NCI-H2029 treated with DMSO at 0.1 percent for 48 hours (cell line): ENCODE measurements around the gene MED16.
A peak's percentile ranks its signal among the peaks of the same experiment; 100 is the strongest.
"Not testable (repeated sequence)": the region's sequence is repeated elsewhere in the genome, so short reads cannot be mapped to it uniquely, and the experiment has no call there.

Experiments used
- DNase-seq: peaks from one replicate; lab custom pipeline; 2025; lab: John Stamatoyannopoulos, UW

The MED16 gene

DNA sequence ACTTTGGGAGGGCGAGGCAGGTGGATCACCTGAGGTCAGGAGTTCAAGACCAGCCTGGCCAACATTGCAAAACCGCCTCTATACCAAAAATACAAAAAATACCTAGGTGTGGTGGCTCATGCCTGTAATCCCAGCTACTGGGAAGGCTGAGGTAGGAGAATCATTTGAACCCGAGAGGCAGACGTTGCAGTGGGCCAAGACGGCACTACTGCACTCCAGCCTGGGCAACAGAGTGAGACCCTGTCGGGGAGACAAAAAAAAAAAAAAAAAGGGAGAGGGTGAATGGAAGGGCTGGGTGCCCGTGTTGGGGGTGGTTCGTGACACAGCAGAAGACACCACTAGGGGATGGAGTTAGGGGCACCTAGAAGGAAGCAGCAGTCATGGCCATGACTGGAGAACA lies 22.7 kb downstream of the MED16 start:
- DNase-seq: no peak

DNA sequence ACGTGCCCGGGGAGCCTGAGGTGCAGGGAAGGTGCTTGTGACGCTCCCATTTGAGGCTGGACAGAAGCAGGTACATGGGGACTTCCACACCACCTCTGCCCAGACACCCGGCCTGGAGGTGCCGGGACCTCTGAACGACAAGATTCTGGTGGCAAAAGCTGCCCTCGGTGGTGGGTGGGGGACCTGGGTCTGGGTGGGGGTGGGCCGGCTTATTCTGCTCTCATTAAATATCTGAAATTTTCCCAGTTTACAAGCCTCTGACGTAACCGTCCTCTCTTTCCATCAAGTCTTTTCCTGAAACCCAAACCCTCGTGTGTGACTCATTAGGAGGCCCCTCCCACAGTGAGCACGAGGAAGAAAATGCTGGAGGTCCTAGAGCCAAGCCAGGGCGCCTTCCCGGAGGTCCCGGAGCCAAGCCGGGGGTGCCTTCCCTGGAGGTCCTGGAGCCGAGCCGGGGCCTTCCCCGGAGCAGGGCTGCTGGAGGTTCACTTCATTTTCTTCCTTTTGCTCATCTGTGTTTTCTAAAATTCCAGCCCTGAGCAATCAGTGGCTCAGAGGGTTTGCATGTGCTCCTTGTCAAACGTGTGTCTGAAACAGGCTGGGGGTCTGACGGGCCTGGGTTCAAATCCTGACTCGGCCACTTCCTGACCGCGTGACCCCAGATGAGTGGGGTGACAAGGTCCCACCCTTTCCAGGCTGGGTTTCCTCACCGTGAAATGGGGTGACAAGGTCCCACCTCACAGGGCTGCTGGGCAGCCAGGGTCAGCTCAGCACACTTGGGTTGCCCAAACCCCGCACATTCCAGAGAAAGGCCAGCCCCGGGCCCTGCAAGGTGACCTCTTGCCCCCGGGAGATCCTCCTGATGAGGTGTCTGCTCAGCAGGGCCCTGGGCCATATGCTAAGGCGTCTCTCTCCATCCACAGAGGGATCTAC lies 23.5 kb downstream of the MED16 start:
- no peak for DNase-seq

DNA sequence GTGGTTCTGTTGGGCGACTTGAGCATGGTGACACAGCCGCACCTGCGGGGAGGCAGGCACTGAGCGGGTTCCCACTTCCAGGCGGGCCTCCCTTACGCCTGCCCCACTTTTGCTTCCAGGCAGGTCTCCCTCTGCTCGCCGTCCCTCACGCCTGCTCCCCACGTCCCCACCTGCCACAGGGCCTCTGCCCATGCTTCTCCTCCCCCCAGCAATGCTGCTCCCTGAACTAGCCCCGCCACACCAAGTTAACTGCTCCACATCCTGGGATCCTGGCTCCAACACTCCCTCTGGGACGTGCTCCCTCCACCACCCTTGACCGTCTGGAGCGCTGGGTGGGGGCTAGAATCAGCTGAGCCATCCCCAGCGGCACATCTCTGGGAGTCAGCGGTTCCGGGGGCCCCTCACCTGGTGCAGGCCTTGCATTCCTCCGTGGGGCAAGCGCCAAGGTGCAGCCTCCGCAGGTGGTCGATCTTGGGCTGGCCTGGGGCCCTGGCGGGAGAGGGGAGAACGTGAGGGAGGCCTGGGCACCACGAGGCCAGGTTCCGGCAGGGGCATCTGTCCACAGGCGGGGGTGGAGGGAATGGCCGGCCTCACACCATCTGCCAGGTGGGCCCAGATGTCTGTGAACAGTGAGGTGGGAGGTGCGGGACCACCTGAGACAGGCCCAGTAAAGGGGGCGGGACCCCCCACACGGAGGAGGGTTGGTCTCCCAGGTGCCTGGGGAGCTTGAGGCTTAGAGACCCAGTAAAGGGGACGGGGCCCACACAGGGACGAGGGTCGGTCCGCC lies 24.3 kb downstream of the MED16 start:
- DNase-seq: no peak

DNA sequence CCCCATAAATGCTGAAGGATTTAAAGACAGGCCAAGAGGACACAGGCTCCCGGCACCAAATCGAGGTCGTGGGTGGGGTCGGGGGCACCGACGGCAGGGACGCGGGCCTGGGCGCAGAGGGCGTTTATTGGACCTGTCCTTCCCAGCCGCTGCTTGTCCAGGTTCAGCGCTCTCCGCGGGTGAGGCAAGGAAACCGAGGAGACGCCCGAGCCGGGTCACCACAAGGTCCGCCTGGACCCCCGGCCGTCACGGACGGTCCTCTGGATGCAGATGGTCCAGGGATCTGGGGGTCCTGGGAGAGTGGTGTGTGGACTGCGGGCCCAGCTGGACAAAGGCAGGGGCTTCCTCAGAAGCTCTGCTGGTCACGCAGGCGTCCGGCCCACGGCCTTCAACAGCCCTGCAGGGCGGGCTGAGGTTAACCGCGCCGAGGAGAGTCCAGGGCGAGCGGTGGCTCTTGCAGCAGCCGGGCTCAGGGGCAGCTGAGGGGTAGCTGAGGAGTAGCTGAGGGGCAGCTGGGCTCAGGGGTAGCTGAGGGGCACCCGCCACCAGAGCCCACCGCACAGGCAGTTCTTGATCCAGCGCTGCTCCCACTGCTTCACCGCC lies 25.0 kb downstream of the MED16 start:
- DNase-seq: no peak

DNA sequence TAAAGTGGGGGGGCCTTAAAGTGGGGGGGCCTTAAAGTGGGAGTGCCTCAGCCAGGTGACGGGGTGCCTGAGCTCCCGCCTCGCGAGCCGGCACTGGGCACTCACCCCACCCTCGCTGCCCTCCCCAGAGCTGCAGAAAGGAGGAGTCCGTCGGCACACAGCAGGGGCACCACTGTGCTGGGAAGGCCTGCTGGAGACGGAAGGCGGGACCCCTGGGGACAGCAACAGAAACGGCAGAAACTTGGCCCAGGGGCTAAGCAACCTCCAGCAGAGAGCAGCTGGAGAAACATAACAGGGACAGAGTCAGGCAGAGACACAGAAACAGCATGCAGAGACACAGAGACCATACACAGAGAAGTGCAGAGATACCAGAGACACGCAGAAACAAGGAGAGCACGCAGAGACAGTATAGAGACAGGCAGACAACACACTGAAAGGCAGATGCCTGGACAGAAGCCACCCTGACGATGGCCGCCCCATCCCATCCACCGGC lies 25.6 kb downstream of the MED16 start:
- no peak for DNase-seq

DNA sequence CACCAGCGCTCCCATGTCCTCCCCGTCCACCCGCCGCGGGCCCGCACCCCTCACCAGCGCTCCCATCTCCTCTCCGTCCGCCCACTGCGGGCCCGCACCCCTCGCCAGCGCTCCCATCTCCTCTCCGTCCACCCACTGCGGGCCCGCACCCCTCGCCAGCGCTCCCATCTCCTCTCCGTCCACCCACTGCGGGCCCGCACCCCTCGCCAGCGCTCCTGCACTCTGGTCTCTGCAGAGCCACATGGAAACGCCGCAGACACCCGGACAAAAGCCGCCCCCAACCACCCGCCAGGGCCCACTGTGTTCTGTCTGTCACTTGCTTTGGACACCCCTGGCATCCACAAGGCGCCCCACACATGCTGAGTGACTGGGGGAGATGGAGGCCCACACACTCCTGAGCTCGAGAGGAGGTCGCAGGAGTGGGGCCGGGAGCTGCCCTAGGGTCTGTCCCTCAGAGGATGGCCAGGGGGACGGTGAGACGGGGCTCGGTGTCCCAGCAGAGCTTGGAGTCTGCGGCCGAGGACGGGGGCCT lies 26.2 kb downstream of the MED16 start:
- no peak for DNase-seq

DNA sequence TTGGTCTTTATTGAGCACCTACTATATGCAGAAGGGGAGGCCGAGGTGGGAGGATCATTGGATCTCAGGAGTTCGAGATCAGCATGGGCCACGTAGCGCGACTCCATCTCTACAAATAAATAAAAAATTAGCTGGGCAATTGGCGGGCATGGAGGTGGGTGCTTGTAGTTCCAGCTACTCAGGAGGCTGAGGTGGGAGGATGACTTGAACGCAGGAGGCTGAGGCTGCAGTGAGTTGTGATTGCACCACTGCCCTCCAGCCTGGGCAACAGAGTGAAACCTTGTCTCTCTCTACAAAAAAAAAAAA lies 29.7 kb downstream of the MED16 start:
- DNase-seq: no peak

DNA sequence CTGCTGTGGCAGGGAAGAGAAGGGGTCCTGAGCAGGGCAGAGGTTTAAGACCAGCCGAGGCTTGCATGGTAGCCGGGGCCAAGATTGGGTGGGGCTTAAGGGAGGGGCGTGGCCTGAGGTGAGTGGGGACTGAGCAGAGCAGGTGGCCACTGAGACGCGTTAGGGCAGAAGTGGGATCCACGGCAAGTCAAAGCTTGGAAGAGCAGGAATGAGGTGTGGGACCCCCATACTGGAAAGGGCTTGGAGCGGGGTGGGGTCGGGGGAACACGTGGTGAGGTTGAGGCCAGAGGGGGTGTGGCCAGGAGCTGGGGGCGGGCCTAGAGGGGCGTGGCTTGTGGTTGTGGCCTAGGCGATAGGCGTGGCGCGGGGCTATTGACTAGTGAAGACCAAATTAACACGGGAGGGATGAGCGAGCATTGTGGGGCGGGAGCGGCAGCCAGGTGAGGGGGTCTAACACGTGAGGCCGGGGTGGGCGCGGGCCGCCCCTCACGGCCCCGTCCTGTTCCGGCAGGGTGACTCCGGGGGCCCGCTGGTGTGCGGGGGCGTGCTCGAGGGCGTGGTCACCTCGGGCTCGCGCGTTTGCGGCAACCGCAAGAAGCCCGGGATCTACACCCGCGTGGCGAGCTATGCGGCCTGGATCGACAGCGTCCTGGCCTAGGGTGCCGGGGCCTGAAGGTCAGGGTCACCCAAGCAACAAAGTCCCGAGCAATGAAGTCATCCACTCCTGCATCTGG lies 30.2 kb downstream of the MED16 start:
- DNase-seq: peak; percentile 76

DNA sequence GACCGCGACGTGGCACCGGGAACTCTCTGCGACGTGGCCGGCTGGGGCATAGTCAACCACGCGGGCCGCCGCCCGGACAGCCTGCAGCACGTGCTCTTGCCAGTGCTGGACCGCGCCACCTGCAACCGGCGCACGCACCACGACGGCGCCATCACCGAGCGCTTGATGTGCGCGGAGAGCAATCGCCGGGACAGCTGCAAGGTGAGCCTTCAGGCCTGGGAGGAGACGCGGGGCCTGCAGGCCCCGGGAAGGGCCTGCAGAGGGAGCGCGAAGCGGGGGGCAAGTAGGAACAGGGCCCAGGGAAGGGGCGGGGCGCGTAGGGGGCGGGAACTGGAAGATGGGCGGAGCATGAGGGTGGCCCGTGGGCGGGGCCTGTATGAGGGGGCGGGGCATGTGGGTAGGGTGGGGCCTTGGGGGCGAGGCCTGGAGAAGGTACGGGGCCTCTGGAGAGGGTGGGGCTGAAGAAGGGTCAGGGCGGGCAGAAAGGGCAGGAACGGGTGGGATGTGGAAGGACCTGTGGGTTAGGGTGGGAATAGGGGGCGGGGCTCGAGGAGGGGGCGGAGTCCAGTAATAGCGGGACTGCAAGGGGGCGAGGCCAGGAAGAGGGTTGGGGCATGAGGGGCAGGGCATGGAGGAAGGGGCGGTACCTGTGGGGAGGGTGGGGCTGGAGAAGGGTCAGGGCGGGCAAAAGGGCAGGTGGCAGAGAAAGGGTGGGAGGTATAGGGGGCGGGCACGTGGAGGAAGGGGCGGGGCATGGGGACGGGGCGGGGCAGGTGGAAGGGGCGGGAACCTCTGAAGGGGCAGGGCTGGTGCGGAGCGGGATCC lies 31.0 kb downstream of the MED16 start:
- peak; percentile 83 for DNase-seq

DNA sequence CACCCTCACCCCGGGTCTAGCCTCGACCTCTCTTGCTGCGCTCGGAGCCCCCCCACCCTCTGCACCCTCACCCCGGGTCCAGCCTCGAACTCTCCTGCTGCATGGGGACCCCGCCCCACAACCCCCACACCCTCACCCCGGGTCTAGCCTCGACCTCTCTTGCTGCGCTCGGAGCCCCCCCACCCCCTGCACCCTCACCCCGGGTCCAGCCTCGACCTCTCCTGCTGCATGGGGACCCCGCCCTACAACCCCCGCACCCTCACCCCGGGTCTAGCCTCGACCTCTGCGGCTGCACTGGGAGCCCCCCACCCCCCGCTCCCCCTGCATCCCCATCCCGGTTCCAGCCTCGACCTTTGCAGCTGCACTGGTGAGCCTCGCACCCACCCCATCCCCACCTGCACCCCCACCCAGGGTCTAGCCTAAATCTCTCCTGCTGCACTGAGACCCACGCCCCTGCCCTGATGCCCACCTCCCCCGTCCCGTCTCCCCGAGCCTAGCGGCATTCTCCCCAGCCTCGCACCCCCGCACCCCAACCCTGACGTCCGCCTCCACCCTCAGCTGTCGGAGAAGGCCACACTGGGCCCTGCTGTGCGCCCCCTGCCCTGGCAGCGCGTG lies 31.7 kb downstream of the MED16 start:
- DNase-seq: no peak

DNA sequence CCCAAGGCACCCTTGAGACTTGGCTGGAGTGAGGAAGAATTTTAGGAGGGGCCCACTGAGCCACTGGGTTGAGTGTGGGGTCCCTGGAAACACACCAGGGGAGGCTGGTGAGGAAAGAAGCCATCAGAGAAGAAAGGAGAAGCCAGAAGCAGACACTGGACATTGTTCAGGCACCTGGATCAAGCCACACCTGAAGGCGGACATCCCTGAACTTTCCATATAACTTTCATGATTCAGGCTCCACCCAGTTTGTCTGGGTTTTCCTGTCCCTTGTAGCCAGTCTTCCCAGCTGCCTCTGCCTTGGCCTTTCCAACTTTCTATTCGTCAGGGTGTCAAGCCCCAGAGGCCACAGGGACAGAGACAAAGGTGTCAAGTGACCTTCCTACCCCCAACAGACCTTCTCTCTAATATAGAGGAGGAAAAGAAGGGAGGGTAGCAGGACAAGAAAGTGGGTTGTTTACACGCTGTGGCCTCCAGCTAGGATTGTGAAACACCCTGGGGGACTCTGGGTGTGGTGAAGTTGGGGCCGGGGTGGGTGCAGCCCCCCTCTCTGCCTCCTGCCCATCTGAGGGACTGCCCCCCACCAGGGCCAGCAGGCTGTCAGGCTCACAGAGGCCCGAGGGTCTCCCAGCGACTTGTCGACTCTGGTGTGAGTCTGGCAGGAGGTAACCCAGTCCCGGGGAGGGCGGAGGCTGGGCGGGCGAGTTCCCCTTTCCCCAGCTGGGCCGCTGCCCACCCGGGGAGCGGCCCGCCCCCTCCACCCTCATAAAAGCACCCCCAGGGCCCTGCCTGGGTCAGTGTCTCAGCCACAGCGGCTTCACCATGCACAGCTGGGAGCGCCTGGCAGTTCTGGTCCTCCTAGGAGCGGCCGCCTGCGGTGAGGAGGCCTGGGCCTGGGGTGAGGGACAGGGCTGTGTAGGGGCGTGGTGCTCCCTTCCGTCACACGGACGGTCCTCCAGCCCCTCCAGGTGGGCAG lies 33.8 kb downstream of the MED16 start, which contains the start of gene CFD:
TSS of gene CFD (plus strand) at position 797 of the 976 bp plus-strand sequence. CDS start at position 823, 26 bp downstream.
- no peak for DNase-seq

DNA sequence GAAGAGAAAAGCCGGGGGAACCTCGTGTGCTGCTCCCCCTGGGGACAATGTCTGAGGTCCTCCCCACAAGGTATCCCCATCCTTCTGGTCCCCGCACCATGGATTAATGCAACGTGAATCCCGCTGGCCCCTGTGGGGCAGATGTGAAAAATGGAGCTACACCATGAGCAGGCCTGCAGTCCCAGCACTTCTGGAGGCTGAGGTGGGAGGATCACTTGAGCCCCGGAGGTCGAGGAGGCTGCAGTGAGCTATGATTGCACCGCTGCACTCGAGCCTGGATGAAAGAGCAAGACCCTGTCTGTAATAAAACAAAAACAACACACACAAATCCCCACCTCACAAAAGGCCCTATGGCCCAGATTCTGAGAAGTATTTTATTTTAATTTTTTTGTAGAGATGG lies 34.7 kb downstream of the MED16 start:
- DNase-seq: no peak

DNA sequence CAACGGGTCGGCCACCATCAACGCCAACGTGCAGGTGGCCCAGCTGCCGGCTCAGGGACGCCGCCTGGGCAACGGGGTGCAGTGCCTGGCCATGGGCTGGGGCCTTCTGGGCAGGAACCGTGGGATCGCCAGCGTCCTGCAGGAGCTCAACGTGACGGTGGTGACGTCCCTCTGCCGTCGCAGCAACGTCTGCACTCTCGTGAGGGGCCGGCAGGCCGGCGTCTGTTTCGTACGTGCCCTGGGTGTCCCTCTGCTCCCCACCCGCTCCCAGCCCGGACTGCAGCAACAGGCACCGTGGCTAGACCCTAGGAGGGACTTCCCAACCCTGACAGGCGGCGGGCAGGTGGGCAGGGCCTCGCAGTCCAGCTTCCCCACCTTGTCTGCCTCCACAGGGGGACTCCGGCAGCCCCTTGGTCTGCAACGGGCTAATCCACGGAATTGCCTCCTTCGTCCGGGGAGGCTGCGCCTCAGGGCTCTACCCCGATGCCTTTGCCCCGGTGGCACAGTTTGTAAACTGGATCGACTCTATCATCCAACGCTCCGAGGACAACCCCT lies 37.3 kb downstream of the MED16 start:
- DNase-seq: no peak

DNA sequence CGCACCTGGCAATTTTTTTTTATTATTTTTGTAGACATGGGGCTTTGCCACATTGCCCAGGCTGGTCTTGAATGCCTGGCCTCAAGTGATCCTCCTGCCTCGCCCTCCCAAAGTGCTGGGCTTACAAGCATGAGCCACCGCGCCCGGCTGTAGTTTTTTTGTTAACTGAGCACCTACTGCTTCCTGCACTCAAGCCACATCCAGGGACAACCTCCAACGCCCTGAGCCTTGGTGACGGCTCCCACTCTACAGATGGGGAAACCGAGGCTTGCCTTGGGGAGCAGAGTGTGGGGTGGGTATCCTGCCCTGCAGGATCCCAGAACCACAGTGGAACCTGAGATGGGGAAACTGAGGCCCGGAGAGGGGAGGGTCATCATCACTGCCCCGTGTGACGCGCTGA lies 37.8 kb downstream of the MED16 start:
- no peak for DNase-seq

DNA sequence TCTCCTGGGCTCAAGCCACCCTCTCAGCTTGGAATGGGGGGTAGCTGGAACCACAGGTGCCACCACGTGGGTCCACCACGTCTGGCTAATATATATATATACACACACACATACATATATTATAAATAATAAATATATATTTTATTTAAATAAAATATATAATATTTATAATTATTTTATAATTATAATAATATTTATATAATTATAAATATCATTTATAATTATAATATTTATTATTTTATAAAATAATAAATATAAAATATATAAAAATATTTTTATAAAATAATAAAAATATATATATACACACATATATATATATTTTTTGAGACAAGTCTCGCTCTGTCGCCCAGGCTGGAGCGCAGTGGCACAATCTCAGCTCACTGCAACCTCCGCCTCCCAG lies 38.4 kb downstream of the MED16 start:
- no peak for DNase-seq

DNA sequence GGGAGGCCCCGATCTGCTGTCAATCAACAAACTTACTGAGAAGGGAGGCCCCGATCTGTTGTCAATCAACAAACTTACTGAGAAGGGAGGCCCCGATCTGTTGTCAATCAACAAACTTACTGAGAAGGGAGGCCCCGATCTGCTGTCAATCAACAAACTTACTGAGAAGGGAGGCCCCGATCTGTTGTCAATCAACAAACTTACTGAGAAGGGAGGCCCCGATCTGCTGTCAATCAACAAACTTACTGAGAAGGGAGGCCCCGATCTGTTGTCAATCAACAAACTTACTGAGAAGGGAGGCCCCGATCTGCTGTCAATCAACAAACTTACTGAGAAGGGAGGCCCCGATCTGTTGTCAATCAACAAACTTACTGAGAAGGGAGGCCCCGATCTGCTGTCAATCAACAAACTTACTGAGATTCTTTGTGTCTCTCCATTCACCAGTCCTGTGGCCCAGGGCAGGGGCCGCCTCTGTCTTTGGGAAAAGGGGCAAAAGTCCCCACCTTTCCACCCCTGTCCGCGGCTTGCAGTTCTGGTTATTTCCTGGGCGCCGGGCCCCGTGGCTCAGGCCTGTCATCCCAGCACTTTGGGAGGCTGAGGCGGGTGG lies 39.3 kb downstream of the MED16 start:
- DNase-seq: not testable (repeated sequence)

DNA sequence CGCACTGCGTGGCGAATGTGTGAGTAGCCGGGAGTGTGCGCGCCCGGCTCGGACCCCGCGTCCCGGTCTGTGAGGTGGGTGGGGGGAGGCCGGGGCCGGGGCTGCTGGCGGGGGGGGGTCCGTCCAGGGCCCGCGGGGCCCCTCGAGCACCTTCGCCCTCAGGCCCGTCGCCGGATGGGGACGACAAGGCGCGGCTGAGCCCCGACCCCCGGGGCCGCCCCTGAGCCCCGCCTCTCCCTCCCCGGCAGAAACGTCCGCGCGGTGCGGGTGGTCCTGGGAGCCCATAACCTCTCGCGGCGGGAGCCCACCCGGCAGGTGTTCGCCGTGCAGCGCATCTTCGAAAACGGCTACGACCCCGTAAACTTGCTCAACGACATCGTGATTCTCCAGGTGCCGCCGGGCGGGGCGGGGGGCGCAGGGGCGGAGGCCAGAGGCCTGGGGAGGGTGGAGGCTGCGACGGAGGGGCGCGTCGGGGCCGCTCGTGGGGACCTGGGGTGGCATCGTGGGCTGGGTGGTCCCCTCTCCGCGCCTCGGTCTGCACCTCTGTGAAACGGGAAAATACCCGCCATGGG lies 39.9 kb downstream of the MED16 start:
- DNase-seq: no peak
